ENCODE measurements around the gene AGBL1.

DNA sequence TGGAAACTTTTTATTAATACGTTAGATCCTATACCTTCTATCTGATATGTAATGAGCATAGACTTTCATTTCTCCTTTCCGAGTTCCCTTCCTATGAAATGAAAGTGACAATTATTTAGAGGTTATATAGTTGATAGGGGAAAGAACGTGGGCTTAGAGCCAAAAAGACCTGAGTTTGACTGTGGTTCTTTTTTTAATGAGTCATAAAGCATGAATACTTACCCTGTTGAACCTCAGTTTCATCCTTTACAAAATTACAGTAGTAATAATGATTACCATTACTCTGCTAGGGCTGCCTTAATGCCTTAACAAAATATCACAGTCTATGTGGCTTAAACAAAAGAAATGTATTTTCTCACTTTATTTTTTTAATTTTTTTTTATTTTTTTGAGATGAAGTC lies 75.9 kb downstream of the AGBL1 start:
- TF ChIP-seq, protein P1, sequence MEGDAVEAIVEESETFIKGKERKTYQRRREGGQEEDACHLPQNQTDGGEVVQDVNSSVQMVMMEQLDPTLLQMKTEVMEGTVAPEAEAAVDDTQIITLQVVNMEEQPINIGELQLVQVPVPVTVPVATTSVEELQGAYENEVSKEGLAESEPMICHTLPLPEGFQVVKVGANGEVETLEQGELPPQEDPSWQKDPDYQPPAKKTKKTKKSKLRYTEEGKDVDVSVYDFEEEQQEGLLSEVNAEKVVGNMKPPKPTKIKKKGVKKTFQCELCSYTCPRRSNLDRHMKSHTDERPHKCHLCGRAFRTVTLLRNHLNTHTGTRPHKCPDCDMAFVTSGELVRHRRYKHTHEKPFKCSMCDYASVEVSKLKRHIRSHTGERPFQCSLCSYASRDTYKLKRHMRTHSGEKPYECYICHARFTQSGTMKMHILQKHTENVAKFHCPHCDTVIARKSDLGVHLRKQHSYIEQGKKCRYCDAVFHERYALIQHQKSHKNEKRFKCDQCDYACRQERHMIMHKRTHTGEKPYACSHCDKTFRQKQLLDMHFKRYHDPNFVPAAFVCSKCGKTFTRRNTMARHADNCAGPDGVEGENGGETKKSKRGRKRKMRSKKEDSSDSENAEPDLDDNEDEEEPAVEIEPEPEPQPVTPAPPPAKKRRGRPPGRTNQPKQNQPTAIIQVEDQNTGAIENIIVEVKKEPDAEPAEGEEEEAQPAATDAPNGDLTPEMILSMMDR (IDR thresholded peaks at IDR 0.05), result no peak
- TF ChIP-seq PHF8 (IDR thresholded peaks at IDR 0.05; ENCODE audit: borderline replicate concordance, low read depth) (no peak), MAFK (IDR thresholded peaks at IDR 0.05; ENCODE audit: partially characterized antibody) (no peak)

All from A549 (cell line).